Upper lobe of left lung (tissue), 4 donors: Measurements from ENCODE around the gene GLTP.

ENCODE experiments used
- CTCF ChIP-seq, 6 experiments: fragments of 450-650 bp in 4 of 6; fragments of 200-600 bp in 2 of 6; sonication (generic) in 2 of 6; IDR thresholded peaks; one replicate each; pipeline ENCODE4 v1.5.1; 2016 to 2019; ENCODE audit warnings: antibody characterized with exemption in 6 of 6
- EP300 ChIP-seq, 4 donors: sonication (generic); formaldehyde crosslinking; IDR thresholded peaks; one replicate each; pipeline ENCODE4 v1.5.1; 2017; ENCODE audit warnings: antibody characterized with exemption in 4 of 4, control low read depth in 2 of 4
- POLR2A ChIP-seq, 4 donors: fragments of 450-650 bp; IDR thresholded peaks; one replicate each; pipeline ENCODE4 v1.5.1; 2016 to 2017; ENCODE audit warnings: antibody characterized with exemption in 4 of 4, mild to moderate bottlenecking in 2 of 4
- POLR2AphosphoS5 ChIP-seq, 2 donors: sonication (generic); formaldehyde crosslinking; IDR thresholded peaks; one replicate each; pipeline ENCODE4 v1.5.1; 2017; ENCODE audit warnings: antibody characterized with exemption in 2 of 2

GRCh38 chr12:109816870-109817269 is 63.5 kb downstream of the GLTP start:
- TF ChIP-seq CTCF (IDR thresholded peaks at IDR 0.05) (no peak), EP300 (IDR thresholded peaks at IDR 0.05) (no peak), POLR2A (IDR thresholded peaks at IDR 0.05) (no peak), POLR2AphosphoS5 (IDR thresholded peaks at IDR 0.05) (no peak)
